LNCAP (cell line): Measurements from ENCODE around the gene SIAH3.

ENCODE experiments used
- CTCF ChIP-seq: fragments of 450-650 bp; IDR thresholded peaks from 2 replicates; pipeline ENCODE4 v1.5.1; 2017; ENCODE audit warnings: mild to moderate bottlenecking

Gene SIAH3

GRCh38 chr13:45851171-45851921, at the start of gene SIAH3:
Gene SIAH3 (minus strand): TSS chr13:45851753. CDS start chr13:45851629, 124 bp downstream.
- TF ChIP-seq CTCF = no peak

- TF ChIP-seq CTCF = no peak
Measured at GRCh38 chr13:45899406-45899805, 47.9 kb upstream of the SIAH3 start.

- TF ChIP-seq CTCF = no peak
Measured at GRCh38 chr13:45897562-45897961, 46.0 kb upstream of the SIAH3 start.

- no peak for TF ChIP-seq CTCF
Measured at GRCh38 chr13:45896285-45896684, 44.7 kb upstream of the SIAH3 start.

GRCh38 chr13:45895881-45896280, 44.3 kb upstream of the SIAH3 start:
- TF ChIP-seq CTCF = no peak

GRCh38 chr13:45892513-45892912, 41.0 kb upstream of the SIAH3 start:
- no peak for TF ChIP-seq CTCF

- no peak for TF ChIP-seq CTCF
Measured at GRCh38 chr13:45889590-45890243, 38.2 kb upstream of the SIAH3 start.
